HepG2 (cell line): ENCODE measurements around the gene TMEM151A. TPM values are rescaled to one million over a fixed set of nuclear protein-coding genes. Genes with fewer than 3 reads are reported as not detected.
A peak's percentile ranks its signal among the peaks of the same experiment; 100 is the strongest.

Experiments used
- AHR ChIP-seq: IDR thresholded peaks from 2 replicates; pipeline ENCODE4 v1.6.1; 2018; ENCODE audit warnings: missing genetic modification reagents, missing compliant biosample characterization
- CENPX ChIP-seq: sonication (generic); formaldehyde crosslinking; IDR thresholded peaks from 2 replicates; pipeline ENCODE4 v1.9.0; 2021; ENCODE audit warnings: mild to moderate bottlenecking, missing genetic modification reagents, moderate library complexity
- ETV6 ChIP-seq: sonication (generic); formaldehyde crosslinking; conservative IDR thresholded peaks from 2 replicates; pipeline ENCODE4 v1.4.0; 2020; ENCODE audit warnings: missing genetic modification reagents
- FOXC1 ChIP-seq: sonication (generic); formaldehyde crosslinking; IDR thresholded peaks from 2 replicates; pipeline ENCODE4 v1.8.0; 2022; ENCODE audit warnings: mild to moderate bottlenecking, missing genetic modification reagents, borderline replicate concordance
- FOXK2 ChIP-seq: fragments of 450-650 bp; IDR thresholded peaks from 2 replicates; pipeline ENCODE4 v1.6.1; 2016
- GABPB1 ChIP-seq: IDR thresholded peaks from 2 replicates; pipeline ENCODE4 v1.6.1; 2016; ENCODE audit warnings: mild to moderate bottlenecking, missing genetic modification reagents, moderate library complexity, missing compliant biosample characterization
- IRF2 ChIP-seq: IDR thresholded peaks from 2 replicates; pipeline ENCODE4 v1.6.1; 2018; ENCODE audit warnings: missing genetic modification reagents, missing compliant biosample characterization
- NCOA2 ChIP-seq: sonication (generic); formaldehyde crosslinking; IDR thresholded peaks from 2 replicates; pipeline ENCODE4 v1.8.0; 2022; ENCODE audit warnings: inconsistent platforms
- PHF21A ChIP-seq: sonication (generic); formaldehyde crosslinking; IDR thresholded peaks from 2 replicates; pipeline ENCODE4 v1.5.0; 2020; ENCODE audit warnings: mild to moderate bottlenecking, missing genetic modification reagents
- SOX13 ChIP-seq, 3 experiments: fragments of 450-650 bp in 1 of 3; sonication (generic) in 1 of 3; formaldehyde crosslinking in 1 of 3; IDR thresholded peaks in 2 of 3; conservative IDR thresholded peaks in 1 of 3; 2 replicates each; pipeline versions ENCODE4 v1.5.0 to v1.6.1; 2016 to 2020; ENCODE audit warnings: antibody characterized with exemption in 1 of 3, mild to moderate bottlenecking in 1 of 3, missing compliant biosample characterization in 1 of 3, missing genetic modification reagents in 1 of 3, moderate library complexity in 1 of 3
- TAF1 ChIP-seq: sonication (generic); formaldehyde crosslinking; IDR thresholded peaks from 2 replicates; pipeline ENCODE4 v1.4.0; 2020; ENCODE audit warnings: missing genetic modification reagents
- ZFP90 ChIP-seq: sonication (generic); formaldehyde crosslinking; IDR thresholded peaks from 2 replicates; pipeline ENCODE4 v1.8.0; 2022; ENCODE audit warnings: missing genetic modification reagents, mild to moderate bottlenecking, inconsistent platforms, borderline replicate concordance
- ZNF207 ChIP-seq: fragments of 450-650 bp; IDR thresholded peaks from 2 replicates; pipeline ENCODE4 v1.6.1; 2016; ENCODE audit warnings: antibody characterized with exemption, borderline replicate concordance
- ZNF256 ChIP-seq: sonication (generic); formaldehyde crosslinking; conservative IDR thresholded peaks from 2 replicates; pipeline ENCODE4 v1.4.0; 2020; ENCODE audit warnings: missing genetic modification reagents
- ZNF263 ChIP-seq: sonication (generic); formaldehyde crosslinking; IDR thresholded peaks from 2 replicates; pipeline ENCODE4 v1.4.0; 2020; ENCODE audit warnings: missing genetic modification reagents
- ZNF430 ChIP-seq: sonication (generic); formaldehyde crosslinking; IDR thresholded peaks from 2 replicates; pipeline ENCODE4 v1.9.0; 2021; ENCODE audit warnings: mild to moderate bottlenecking, missing genetic modification reagents
- ZNF563 ChIP-seq: sonication (generic); formaldehyde crosslinking; IDR thresholded peaks from 2 replicates; pipeline ENCODE4 v1.8.0; 2022; ENCODE audit warnings: mild to moderate bottlenecking, moderate library complexity, missing genetic modification reagents
- polyA plus RNA-seq, 8 experiments: library from polyadenylated mRNA; depleted of rRNA in 3 of 8; stranded (reverse) in 7 of 8; unstranded in 1 of 8; fragments of >200 nt; fragmentation: Illumina TruSeq in 4 of 8; extraction: Trizol in 4 of 8; gene quantifications; 2 replicates each; pipeline versions ENCODE4 v1.2.1 to v1.2.3, GENCODE V29; 2011 to 2016; ENCODE audit warnings: low read depth in 4 of 8, missing spikeins in 1 of 8, mixed read lengths in 1 of 8; ENCODE audit not compliant: insufficient read depth in 1 of 8
- total RNA-seq, 5 experiments: library from RNA; depleted of rRNA; stranded (reverse); fragments of >200 nt; fragmentation: Illumina TruSeq; extraction: Trizol; gene quantifications; 2 replicates each; pipeline ENCODE4 v1.2.3, GENCODE V29; 2016; ENCODE audit warnings: low read depth in 1 of 5
- TF ChIP-seq, protein P1 (sequence below): sonication (generic); formaldehyde crosslinking; IDR thresholded peaks from 2 replicates; pipeline ENCODE4 v1.8.1; 2022; ENCODE audit warnings: low read depth, mild to moderate bottlenecking, missing genetic modification reagents
- TF ChIP-seq, protein P2 (sequence below): sonication (generic); formaldehyde crosslinking; IDR thresholded peaks from 2 replicates; pipeline ENCODE4 v1.5.1; 2020; ENCODE audit warnings: mild to moderate bottlenecking, missing genetic modification reagents
- TF ChIP-seq, protein P3 (sequence below): sonication (generic); formaldehyde crosslinking; IDR thresholded peaks from 2 replicates; pipeline ENCODE4 v1.4.0; 2020; ENCODE audit warnings: mild to moderate bottlenecking, missing genetic modification reagents
- TF ChIP-seq, protein P4 (sequence below), 2 experiments: sonication (generic) in 1 of 2; formaldehyde crosslinking in 1 of 2; IDR thresholded peaks; 2 replicates each; pipeline versions ENCODE4 v1.5.1 to v1.6.1; 2011 to 2020; ENCODE audit warnings: borderline replicate concordance in 1 of 2, low read depth in 1 of 2, low read length in 1 of 2, mild to moderate bottlenecking in 1 of 2, missing genetic modification reagents in 1 of 2, moderate library complexity in 1 of 2

The TMEM151A gene
- total and polyA plus RNA-seq, 2 of the 13 experiments (the other 11 are each of a cell fraction or from before 2014, with no cell fraction given): 0.18 to 0.33 TPM

DNA sequence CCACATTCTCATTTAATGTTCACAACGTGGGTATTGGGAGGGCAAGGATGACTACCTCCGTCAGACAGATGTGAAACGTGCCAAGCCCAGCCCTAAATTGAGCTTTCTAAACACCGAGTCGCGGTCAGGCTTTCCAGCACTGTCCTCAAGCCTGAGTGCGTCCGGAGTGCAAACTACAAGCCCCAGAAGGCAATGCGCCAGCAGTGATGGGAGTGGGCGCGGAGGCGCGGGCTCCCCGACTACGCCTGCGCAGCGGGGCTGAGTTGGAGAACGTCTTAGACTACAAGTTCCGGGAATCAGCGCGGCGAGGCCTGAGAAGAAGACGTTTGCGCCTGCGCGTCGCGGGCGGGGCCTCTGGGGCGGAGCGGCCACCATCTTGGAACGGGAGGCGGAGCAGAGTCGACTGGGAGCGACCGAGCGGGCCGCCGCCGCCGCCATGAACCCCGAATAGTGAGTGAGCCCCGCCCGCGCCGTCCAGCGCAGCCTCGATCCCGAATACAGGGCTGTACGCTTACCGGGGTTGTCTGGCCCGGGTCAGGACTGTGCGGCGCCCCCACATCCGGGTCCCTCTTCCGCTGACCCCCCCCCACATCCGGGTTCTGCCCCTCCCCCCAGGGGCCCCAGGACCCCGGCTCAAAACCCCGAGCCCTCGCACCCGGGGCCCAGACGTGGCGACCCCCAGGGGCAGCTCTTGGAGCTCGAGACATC lies 23.3 kb upstream of the TMEM151A start, which contains the start of gene RAB1B (continued):
- TF ChIP-seq, protein P1, sequence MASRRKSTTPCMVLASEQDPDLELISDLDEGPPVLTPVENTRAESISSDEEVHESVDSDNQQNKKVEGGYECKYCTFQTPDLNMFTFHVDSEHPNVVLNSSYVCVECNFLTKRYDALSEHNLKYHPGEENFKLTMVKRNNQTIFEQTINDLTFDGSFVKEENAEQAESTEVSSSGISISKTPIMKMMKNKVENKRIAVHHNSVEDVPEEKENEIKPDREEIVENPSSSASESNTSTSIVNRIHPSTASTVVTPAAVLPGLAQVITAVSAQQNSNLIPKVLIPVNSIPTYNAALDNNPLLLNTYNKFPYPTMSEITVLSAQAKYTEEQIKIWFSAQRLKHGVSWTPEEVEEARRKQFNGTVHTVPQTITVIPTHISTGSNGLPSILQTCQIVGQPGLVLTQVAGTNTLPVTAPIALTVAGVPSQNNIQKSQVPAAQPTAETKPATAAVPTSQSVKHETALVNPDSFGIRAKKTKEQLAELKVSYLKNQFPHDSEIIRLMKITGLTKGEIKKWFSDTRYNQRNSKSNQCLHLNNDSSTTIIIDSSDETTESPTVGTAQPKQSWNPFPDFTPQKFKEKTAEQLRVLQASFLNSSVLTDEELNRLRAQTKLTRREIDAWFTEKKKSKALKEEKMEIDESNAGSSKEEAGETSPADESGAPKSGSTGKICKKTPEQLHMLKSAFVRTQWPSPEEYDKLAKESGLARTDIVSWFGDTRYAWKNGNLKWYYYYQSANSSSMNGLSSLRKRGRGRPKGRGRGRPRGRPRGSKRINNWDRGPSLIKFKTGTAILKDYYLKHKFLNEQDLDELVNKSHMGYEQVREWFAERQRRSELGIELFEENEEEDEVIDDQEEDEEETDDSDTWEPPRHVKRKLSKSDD (CRISPR knock-in tag): peak; percentile 46; the same call in 1 of the 2 replicates
- TF ChIP-seq ZNF563 (CRISPR knock-in tag) (no peak), ZNF256 (no peak), IRF2 (peak; percentile 90), ZNF207 (no peak), ETV6 (no peak; the same call in 1 of the 2 replicates), SOX13 (IDR thresholded peaks at IDR 0.05) (no peak), SOX13 (CRISPR knock-in tag; conservative IDR thresholded peaks at IDR 0.05 in 1 of 2, IDR thresholded peaks at IDR 0.05 in 1 of 2) (no peak), ZFP90 (no peak), ZNF263 (CRISPR knock-in tag) (no peak), CENPX (CRISPR knock-in tag) (no peak), FOXC1 (CRISPR knock-in tag) (peak; percentile 53; the same call in 1 of the 2 replicates), ZNF430 (CRISPR knock-in tag) (peak; percentile 65; the same call in 1 of the 2 replicates), FOXK2 (no peak), TAF1 (peak; percentile 23; the same call in 1 of the 2 replicates), NCOA2 (CRISPR knock-in tag) (0 out of 2 replicates have a peak, but pooled peaks have one; percentile 12), PHF21A (no peak), GABPB1 (CRISPR knock-in tag) (peak; percentile 87), AHR (CRISPR knock-in tag) (no peak)
- TF ChIP-seq, protein P2, sequence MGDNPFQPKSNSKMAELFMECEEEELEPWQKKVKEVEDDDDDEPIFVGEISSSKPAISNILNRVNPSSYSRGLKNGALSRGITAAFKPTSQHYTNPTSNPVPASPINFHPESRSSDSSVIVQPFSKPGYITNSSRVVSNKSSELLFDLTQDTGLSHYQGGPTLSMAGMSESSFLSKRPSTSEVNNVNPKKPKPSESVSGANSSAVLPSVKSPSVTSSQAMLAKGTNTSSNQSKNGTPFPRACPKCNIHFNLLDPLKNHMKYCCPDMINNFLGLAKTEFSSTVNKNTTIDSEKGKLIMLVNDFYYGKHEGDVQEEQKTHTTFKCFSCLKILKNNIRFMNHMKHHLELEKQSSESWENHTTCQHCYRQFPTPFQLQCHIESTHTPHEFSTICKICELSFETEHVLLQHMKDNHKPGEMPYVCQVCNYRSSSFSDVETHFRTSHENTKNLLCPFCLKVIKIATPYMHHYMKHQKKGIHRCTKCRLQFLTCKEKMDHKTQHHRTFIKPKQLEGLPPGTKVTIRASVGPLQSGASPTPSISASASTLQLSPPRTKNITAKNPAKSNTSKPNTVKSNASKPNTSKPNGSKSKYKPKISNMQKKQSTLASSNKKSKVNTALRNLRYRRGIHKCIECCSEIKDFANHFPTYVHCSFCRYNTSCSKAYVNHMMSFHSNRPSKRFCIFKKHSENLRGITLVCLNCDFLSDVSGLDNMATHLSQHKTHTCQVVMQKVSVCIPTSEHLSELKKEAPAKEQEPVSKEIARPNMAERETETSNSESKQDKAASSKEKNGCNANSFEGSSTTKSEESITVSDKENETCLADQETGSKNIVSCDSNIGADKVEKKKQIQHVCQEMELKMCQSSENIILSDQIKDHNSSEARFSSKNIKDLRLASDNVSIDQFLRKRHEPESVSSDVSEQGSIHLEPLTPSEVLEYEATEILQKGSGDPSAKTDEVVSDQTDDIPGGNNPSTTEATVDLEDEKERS (CRISPR knock-in tag): no peak
- TF ChIP-seq, protein P3, sequence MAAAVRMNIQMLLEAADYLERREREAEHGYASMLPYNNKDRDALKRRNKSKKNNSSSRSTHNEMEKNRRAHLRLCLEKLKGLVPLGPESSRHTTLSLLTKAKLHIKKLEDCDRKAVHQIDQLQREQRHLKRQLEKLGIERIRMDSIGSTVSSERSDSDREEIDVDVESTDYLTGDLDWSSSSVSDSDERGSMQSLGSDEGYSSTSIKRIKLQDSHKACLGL (CRISPR knock-in tag): no peak
- TF ChIP-seq, protein P4, sequence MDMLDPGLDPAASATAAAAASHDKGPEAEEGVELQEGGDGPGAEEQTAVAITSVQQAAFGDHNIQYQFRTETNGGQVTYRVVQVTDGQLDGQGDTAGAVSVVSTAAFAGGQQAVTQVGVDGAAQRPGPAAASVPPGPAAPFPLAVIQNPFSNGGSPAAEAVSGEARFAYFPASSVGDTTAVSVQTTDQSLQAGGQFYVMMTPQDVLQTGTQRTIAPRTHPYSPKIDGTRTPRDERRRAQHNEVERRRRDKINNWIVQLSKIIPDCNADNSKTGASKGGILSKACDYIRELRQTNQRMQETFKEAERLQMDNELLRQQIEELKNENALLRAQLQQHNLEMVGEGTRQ (IDR thresholded peaks at IDR 0.05; ENCODE audit: low read depth, low read length): no peak
- TF ChIP-seq, protein P4 (CRISPR knock-in tag; IDR thresholded peaks at IDR 0.05; ENCODE audit: borderline replicate concordance): no peak
